Endodermal cell (in vitro differentiated cells): Measurements from ENCODE around the gene EPHA4. TPM values are rescaled to one million over a fixed set of nuclear protein-coding genes. Genes with fewer than 3 reads are reported as not detected.
A peak's percentile ranks its signal among the peaks of the same experiment; 100 is the strongest.

ENCODE experiments used
- DNase-seq: peaks from one replicate; pipeline ENCODE4 v3.0.0-alpha.2; 2017
- H3K27ac ChIP-seq: 2 replicates; pipeline ENCODE4 v1.5.1; 2013; ENCODE audit warnings: mild to moderate bottlenecking, low read depth, low read length, moderate library complexity
- H3K27me3 ChIP-seq: 2 replicates; pipeline ENCODE4 v1.6.1; 2013; ENCODE audit warnings: mild to moderate bottlenecking, low read length, moderate library complexity; ENCODE audit not compliant: insufficient read depth, control insufficient read depth, poor library complexity, severe bottlenecking
- H3K36me3 ChIP-seq: 2 replicates; pipeline ENCODE4 v1.7.0; 2013; ENCODE audit warnings: mild to moderate bottlenecking, low read length, moderate library complexity; ENCODE audit not compliant: control insufficient read depth, insufficient read depth
- H3K4me1 ChIP-seq: one replicate; pipeline ENCODE4 v1.7.0; 2013; ENCODE audit warnings: low read length; ENCODE audit not compliant: control insufficient read depth, insufficient read depth
- H3K4me3 ChIP-seq: 2 replicates; pipeline ENCODE4 v1.5.1; 2013; ENCODE audit warnings: mild to moderate bottlenecking, low read length, moderate library complexity
- H3K9ac ChIP-seq: 2 replicates; pipeline ENCODE4 v1.6.1; 2013; ENCODE audit warnings: mild to moderate bottlenecking, low read length, moderate library complexity; ENCODE audit not compliant: poor library complexity, severe bottlenecking; ENCODE audit errors: extremely low read depth
- H3K9me3 ChIP-seq: 2 replicates; pipeline ENCODE4 v1.6.1; 2013; ENCODE audit warnings: mild to moderate bottlenecking, low read length, moderate library complexity; ENCODE audit not compliant: control insufficient read depth
- H3K27ac Mint-ChIP-seq: 2 replicates; pipeline ENCODE4 v1.8.0; 2020; ENCODE audit warnings: mixed read lengths
- H3K27me3 Mint-ChIP-seq: 2 replicates; pipeline ENCODE4 v1.8.0; 2021; ENCODE audit warnings: mild to moderate bottlenecking, mixed read lengths; ENCODE audit not compliant: insufficient read depth
- H3K36me3 Mint-ChIP-seq: 2 replicates; pipeline ENCODE4 v1.8.0; 2020; ENCODE audit warnings: low read depth, mixed read lengths
- H3K4me1 Mint-ChIP-seq: 2 replicates; pipeline ENCODE4 v1.8.0; 2020; ENCODE audit warnings: mixed read lengths
- H3K4me3 Mint-ChIP-seq: 2 replicates; pipeline ENCODE4 v1.8.0; 2020; ENCODE audit warnings: mild to moderate bottlenecking, moderate library complexity, mixed read lengths
- H3K9me3 Mint-ChIP-seq: 2 replicates; pipeline ENCODE4 v1.8.0; 2020; ENCODE audit warnings: mild to moderate bottlenecking, mixed read lengths
- CTCF ChIP-seq: fragments of 200-600 bp; sonication (generic); conservative IDR thresholded peaks from 2 replicates; pipeline ENCODE4 v1.5.0; 2021; ENCODE audit warnings: antibody characterized with exemption, mild to moderate bottlenecking
- WGBS, 2 experiments: methylation state at CpG; one replicate each; pipeline versions ENCODE4 v1.1.5 to v1.1.7; 2013; ENCODE audit warnings: missing lambda C conversion rate in 2 of 2, mixed read lengths in 1 of 2; ENCODE audit not compliant: insufficient coverage in 1 of 2, insufficient read length in 1 of 2; 5-methylcytosine and 5-hydroxymethylcytosine counted together
- total RNA-seq, 2 donors: library from RNA; stranded (reverse); fragmentation: NEBNext Ultra II Directional in 1 of 2; extraction: Animal tissue kit (Norgen Biotek cat#: 25700) in 1 of 2; gene quantifications; 2 replicates in 1 of 2; 3 replicates in 1 of 2; pipeline ENCODE4 v1.2.1, GENCODE V29; 2021

Gene EPHA4
- total RNA-seq, 2 donors from 2014 or later = 74.1 to 87.3 TPM

- peak overlapping the region; percentile 26 for H3K4me3 ChIP-seq
- H3K4me1 Mint-ChIP-seq = peaks cover 55% of the 10 kb centered on the region
These were observed 42.0 kb downstream of the EPHA4 start for GRCh38 chr2:221529943-221530652.

GRCh38 chr2:221529177-221529942, 42.7 kb downstream of the EPHA4 start:
- H3K27ac Mint-ChIP-seq = no peak overlapping the region

More at GRCh38 chr2:221529943-221530652, 42.0 kb downstream of the EPHA4 start:
- peaks cover 16% of the 10 kb centered on the region for H3K9me3 ChIP-seq
- H3K4me1 ChIP-seq = peaks cover 26% of the 10 kb centered on the region
- no peaks in the 10 kb centered on the region for H3K9me3 Mint-ChIP-seq
- H3K9ac ChIP-seq = no peak overlapping the region
- WGBS, 2 experiments = 94 to 97% methylated on average over 4 to 9 of the region's 10 CpGs
- no peak for DNase-seq
- no peaks in the 10 kb centered on the region for H3K27me3 Mint-ChIP-seq
- H3K36me3 ChIP-seq = peaks cover 25% of the 10 kb centered on the region
- TF ChIP-seq CTCF = no peak
- H3K27ac Mint-ChIP-seq = no peak overlapping the region
- no peak overlapping the region for H3K4me3 Mint-ChIP-seq
- H3K27me3 ChIP-seq = no peaks in the 10 kb centered on the region
- no peak overlapping the region for H3K27ac ChIP-seq
- H3K36me3 Mint-ChIP-seq = peaks cover 16% of the 10 kb centered on the region

More at GRCh38 chr2:221529177-221529942, 42.7 kb downstream of the EPHA4 start:
- Histone ChIP-seq H3K4me3 (no peak overlapping the region), H3K27ac (no peak overlapping the region), H3K9ac (no peak overlapping the region), H3K27me3 (no peaks in the 10 kb centered on the region), H3K36me3 (peaks cover 30% of the 10 kb centered on the region), H3K9me3 (peaks cover 16% of the 10 kb centered on the region), H3K4me1 (peaks cover 22% of the 10 kb centered on the region)
- DNase-seq = no peak
- Mint-ChIP-seq H3K9me3 (no peaks in the 10 kb centered on the region), H3K27me3 (no peaks in the 10 kb centered on the region), H3K4me3 (no peak overlapping the region), H3K4me1 (peaks cover 54% of the 10 kb centered on the region), H3K36me3 (peaks cover 18% of the 10 kb centered on the region)
- 90 to 97% methylated on average over 3 to 8 of the region's 8 CpGs for WGBS, 2 experiments
- no peak for TF ChIP-seq CTCF
